Loucy (cell line): Measurements from ENCODE around the gene IL15RA.

ENCODE experiments used
- H2AFZ ChIP-seq: fragments of 200-600 bp; sonication (generic); 2 replicates; pipeline ENCODE4 v1.6.0; 2016; ENCODE audit warnings: antibody characterized with exemption, mild to moderate bottlenecking, low read length, moderate library complexity
- H3F3A ChIP-seq: fragments of 200-600 bp; 2 replicates; pipeline ENCODE4 v1.6.0; 2016; ENCODE audit warnings: antibody characterized with exemption, low read depth, mild to moderate bottlenecking
- H3K27me3 ChIP-seq: fragments of 200-600 bp; sonication (generic); 2 replicates; pipeline ENCODE4 v1.6.1; 2014; ENCODE audit warnings: low read length, mild to moderate bottlenecking; ENCODE audit not compliant: insufficient read depth, poor library complexity, severe bottlenecking
- H3K36me3 ChIP-seq: fragments of 200-600 bp; sonication (generic); 2 replicates; pipeline ENCODE4 v1.6.1; 2016; ENCODE audit warnings: low read length; ENCODE audit not compliant: insufficient read depth
- H3K4me1 ChIP-seq: fragments of 200-600 bp; sonication (generic); 2 replicates; pipeline ENCODE4 v1.5.1; 2014; ENCODE audit warnings: low read length, mild to moderate bottlenecking; ENCODE audit not compliant: insufficient read depth, poor library complexity, severe bottlenecking
- H3K4me2 ChIP-seq: fragments of 200-600 bp; sonication (generic); 2 replicates; pipeline ENCODE4 v1.6.0; 2014; ENCODE audit warnings: antibody characterized with exemption, low read length, low read depth, mild to moderate bottlenecking; ENCODE audit not compliant: poor library complexity, severe bottlenecking
- H3K4me3 ChIP-seq: fragments of 200-600 bp; sonication (generic); 2 replicates; pipeline ENCODE4 v1.5.1; 2014; ENCODE audit warnings: low read length, mild to moderate bottlenecking, mixed read lengths; ENCODE audit not compliant: poor library complexity, severe bottlenecking
- H3K79me2 ChIP-seq: fragments of 200-600 bp; sonication (generic); 2 replicates; pipeline ENCODE4 v1.6.1; 2014; ENCODE audit warnings: low read length; ENCODE audit not compliant: insufficient read depth
- H3K9ac ChIP-seq: fragments of 200-600 bp; sonication (generic); 2 replicates; pipeline ENCODE4 v1.6.0; 2014; ENCODE audit warnings: mild to moderate bottlenecking, low read depth, low read length, moderate library complexity; ENCODE audit not compliant: poor library complexity, severe bottlenecking
- H3K9me2 ChIP-seq: fragments of 200-600 bp; sonication (generic); replicated peaks from 2 replicates; pipeline ENCODE4 v1.6.1; 2016; ENCODE audit warnings: low read depth, low read length, mixed read lengths
- H3K9me3 ChIP-seq: fragments of 200-600 bp; sonication (generic); 2 replicates; pipeline ENCODE4 v1.6.1; 2014; ENCODE audit warnings: mild to moderate bottlenecking, antibody characterized with exemption, low read length, low read depth; ENCODE audit not compliant: insufficient read depth
- H4K20me1 ChIP-seq: fragments of 200-600 bp; sonication (generic); 2 replicates; pipeline ENCODE4 v1.6.0; 2014; ENCODE audit warnings: antibody characterized with exemption, low read length, mild to moderate bottlenecking; ENCODE audit not compliant: insufficient read depth, poor library complexity, severe bottlenecking
- EZH2phosphoT487 ChIP-seq: fragments of 200-600 bp; IDR thresholded peaks from 2 replicates; pipeline ENCODE4 v1.6.1; 2018; ENCODE audit warnings: antibody characterized with exemption, mild to moderate bottlenecking, moderate library complexity, borderline replicate concordance
- TF ChIP-seq, protein P1 (sequence below): fragments of 200-600 bp; sonication (generic); conservative IDR thresholded peaks from 2 replicates; pipeline ENCODE4 v1.5.1; 2014; ENCODE audit warnings: mild to moderate bottlenecking, antibody characterized with exemption, low read length

IL15RA gene

DNA sequence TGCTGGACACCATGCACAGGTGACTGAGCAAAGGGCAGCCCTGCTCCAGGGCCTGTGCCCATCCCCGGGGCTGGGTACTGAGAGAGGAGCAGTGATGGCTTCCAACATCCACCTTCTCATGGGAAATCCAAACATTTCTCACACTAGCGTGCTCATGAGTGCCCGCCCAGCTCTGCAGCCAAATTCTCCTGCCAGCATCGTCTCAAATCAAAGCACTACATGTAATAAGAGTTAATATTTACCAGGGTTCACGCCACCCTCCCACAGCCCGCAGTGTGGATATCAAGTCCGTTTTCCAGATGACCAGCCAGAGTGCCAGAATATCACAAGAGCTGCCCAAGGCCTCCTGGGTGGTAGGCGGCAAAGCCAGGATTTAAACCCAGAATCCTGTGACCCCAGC is 12.1 kb downstream of the IL15RA start:
- TF ChIP-seq, protein P1, sequence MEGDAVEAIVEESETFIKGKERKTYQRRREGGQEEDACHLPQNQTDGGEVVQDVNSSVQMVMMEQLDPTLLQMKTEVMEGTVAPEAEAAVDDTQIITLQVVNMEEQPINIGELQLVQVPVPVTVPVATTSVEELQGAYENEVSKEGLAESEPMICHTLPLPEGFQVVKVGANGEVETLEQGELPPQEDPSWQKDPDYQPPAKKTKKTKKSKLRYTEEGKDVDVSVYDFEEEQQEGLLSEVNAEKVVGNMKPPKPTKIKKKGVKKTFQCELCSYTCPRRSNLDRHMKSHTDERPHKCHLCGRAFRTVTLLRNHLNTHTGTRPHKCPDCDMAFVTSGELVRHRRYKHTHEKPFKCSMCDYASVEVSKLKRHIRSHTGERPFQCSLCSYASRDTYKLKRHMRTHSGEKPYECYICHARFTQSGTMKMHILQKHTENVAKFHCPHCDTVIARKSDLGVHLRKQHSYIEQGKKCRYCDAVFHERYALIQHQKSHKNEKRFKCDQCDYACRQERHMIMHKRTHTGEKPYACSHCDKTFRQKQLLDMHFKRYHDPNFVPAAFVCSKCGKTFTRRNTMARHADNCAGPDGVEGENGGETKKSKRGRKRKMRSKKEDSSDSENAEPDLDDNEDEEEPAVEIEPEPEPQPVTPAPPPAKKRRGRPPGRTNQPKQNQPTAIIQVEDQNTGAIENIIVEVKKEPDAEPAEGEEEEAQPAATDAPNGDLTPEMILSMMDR: no peak
- no peak for TF ChIP-seq EZH2phosphoT487

DNA sequence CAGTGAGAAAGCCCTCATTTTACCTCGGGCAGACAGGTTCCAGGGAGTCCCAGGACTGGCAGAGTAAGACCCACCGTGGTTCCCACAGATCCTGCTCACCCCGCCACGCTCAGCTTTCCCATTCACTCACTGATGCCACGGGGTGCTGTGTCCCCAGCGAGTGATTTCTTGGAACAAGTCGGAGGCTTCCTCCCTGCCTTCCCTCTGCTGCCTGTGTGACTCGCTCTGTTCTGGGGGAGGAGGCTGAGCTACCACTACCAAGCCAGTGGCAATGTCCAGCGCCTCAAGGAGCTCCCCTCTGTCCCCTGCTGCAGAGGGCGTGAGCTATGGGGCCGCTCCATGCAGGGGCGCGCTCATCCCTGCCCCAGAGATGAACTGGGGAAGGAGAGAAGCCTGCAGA is 12.6 kb downstream of the IL15RA start:
- Histone ChIP-seq H3K36me3 (no peaks in the 10 kb centered on the region), H3K9me2 (no peaks in the 10 kb centered on the region), H3K79me2 (no peaks in the 10 kb centered on the region), H3K9ac (no peak overlapping the region), H2AFZ (no peak overlapping the region), H3F3A (no peaks in the 10 kb centered on the region), H3K4me3 (no peak overlapping the region), H4K20me1 (no peaks in the 10 kb centered on the region), H3K4me2 (no peak overlapping the region), H3K9me3 (no peaks in the 10 kb centered on the region), H3K27me3 (no peaks in the 10 kb centered on the region), H3K4me1 (no peaks in the 10 kb centered on the region)
- TF ChIP-seq, protein P1: no peak
- no peak for TF ChIP-seq EZH2phosphoT487

More for the DNA sequence above, 12.1 kb downstream of the IL15RA start:
- H3K4me2 ChIP-seq: no peak overlapping the region
- H3K9me2 ChIP-seq: no peaks in the 10 kb centered on the region
- H3F3A ChIP-seq: no peaks in the 10 kb centered on the region
- no peaks in the 10 kb centered on the region for H3K79me2 ChIP-seq
- no peaks in the 10 kb centered on the region for H3K36me3 ChIP-seq
- H4K20me1 ChIP-seq: no peaks in the 10 kb centered on the region
- H3K9me3 ChIP-seq: no peaks in the 10 kb centered on the region
- H3K27me3 ChIP-seq: no peaks in the 10 kb centered on the region
- no peak overlapping the region for H3K9ac ChIP-seq
- H3K4me1 ChIP-seq: no peaks in the 10 kb centered on the region
- no peak overlapping the region for H3K4me3 ChIP-seq
- no peak overlapping the region for H2AFZ ChIP-seq

DNA sequence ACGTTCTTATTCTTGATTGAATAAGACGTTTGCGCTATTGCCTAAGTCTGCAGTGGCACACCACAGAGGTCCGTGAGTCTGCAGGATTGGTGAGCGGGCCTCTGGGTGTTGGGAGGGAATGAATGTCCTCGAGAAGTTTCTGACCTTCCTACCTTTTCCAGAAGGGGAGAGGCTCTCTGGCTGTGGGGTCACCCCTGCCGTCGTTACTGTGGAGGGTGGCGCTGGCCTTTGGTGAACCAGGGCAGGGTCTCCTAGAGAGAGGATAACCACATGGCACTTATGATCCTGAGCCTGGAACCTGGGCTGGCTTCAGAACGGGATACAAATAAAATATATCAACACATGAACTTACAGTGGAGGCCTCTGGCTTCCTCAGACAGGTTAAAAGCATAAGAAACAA is 13.8 kb downstream of the IL15RA start:
- H3F3A ChIP-seq: no peaks in the 10 kb centered on the region
- no peaks in the 10 kb centered on the region for H3K9me3 ChIP-seq
- H3K4me2 ChIP-seq: no peak overlapping the region
- no peak for TF ChIP-seq EZH2phosphoT487
- TF ChIP-seq, protein P1: no peak
- no peak overlapping the region for H3K9ac ChIP-seq
- no peak overlapping the region for H2AFZ ChIP-seq
- no peaks in the 10 kb centered on the region for H3K79me2 ChIP-seq
- H4K20me1 ChIP-seq: no peaks in the 10 kb centered on the region
- H3K36me3 ChIP-seq: no peaks in the 10 kb centered on the region
- no peaks in the 10 kb centered on the region for H3K9me2 ChIP-seq
- H3K27me3 ChIP-seq: no peaks in the 10 kb centered on the region
- H3K4me3 ChIP-seq: no peak overlapping the region
- no peaks in the 10 kb centered on the region for H3K4me1 ChIP-seq
